ENCODE data around the gene TARS2. TPM values are rescaled to one million over a fixed set of nuclear protein-coding genes. Genes with fewer than 3 reads are reported as not detected.

Gene TARS2
- total RNA-seq, 1 experiment from 2014 or later: 42.9 TPM

DNA sequence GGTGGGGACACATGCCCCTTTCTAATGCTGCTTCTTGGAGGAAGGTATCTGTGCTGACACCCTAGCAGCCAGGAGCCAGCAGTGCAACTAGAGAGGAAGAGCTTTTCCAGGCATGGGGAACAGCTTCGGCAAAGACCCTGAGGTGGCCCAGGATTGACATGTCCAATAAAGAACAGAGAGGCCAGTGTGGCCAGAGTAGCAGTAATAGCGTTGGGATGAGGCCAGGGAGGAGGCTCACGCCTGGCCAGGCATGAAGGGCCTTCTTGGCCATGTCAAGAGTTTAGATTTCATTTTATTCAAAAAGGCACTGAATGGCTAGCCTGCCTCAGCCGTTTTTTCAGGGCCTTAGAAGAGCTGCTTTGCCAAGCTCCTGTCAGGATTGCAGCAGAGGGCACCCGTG, 45.6 kb downstream of the TARS2 start:
- Mint-ChIP-seq H3K4me3 (no peak overlapping the region), H3K27me3 (ENCODE audit: low read depth) (no peaks in the 10 kb centered on the region), H3K9me3 (no peaks in the 10 kb centered on the region), H3K27ac (no peak overlapping the region), H3K36me3 (no peaks in the 10 kb centered on the region), H3K4me1 (peaks cover 8% of the 10 kb centered on the region)
- CTCF ChIA-PET: interaction anchor here (0.6 to 8.6 kb wide), 32 partner anchors 9 to 473 kb away, joined by 3 to 144 read pairs (median 4); partner anchors contain the start of genes ADAMTSL4, CA14, ENSA and FALEC
- POLR2A ChIA-PET: interaction anchor here (0.9 kb wide), 1 partner anchor 45 kb away, joined by 3 read pairs; the partner anchor contains the start of gene TARS2
- TF ChIP-seq, protein P1, sequence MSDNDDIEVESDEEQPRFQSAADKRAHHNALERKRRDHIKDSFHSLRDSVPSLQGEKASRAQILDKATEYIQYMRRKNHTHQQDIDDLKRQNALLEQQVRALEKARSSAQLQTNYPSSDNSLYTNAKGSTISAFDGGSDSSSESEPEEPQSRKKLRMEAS (CRISPR knock-in tag; IDR thresholded peaks at IDR 0.05): no peak
- TF ChIP-seq RELA (CRISPR knock-in tag; IDR thresholded peaks at IDR 0.05; ENCODE audit: borderline replicate concordance) (no peak), ZNF317 (CRISPR knock-in tag; IDR thresholded peaks at IDR 0.05; ENCODE audit: borderline replicate concordance, low read depth) (no peak), ELF4 (CRISPR knock-in tag; IDR thresholded peaks at IDR 0.05; ENCODE audit: low read depth) (no peak), SOX15 (CRISPR knock-in tag; IDR thresholded peaks at IDR 0.05) (no peak), PRRX2 (CRISPR knock-in tag; IDR thresholded peaks at IDR 0.05) (no peak)
- TF ChIP-seq, protein P2, sequence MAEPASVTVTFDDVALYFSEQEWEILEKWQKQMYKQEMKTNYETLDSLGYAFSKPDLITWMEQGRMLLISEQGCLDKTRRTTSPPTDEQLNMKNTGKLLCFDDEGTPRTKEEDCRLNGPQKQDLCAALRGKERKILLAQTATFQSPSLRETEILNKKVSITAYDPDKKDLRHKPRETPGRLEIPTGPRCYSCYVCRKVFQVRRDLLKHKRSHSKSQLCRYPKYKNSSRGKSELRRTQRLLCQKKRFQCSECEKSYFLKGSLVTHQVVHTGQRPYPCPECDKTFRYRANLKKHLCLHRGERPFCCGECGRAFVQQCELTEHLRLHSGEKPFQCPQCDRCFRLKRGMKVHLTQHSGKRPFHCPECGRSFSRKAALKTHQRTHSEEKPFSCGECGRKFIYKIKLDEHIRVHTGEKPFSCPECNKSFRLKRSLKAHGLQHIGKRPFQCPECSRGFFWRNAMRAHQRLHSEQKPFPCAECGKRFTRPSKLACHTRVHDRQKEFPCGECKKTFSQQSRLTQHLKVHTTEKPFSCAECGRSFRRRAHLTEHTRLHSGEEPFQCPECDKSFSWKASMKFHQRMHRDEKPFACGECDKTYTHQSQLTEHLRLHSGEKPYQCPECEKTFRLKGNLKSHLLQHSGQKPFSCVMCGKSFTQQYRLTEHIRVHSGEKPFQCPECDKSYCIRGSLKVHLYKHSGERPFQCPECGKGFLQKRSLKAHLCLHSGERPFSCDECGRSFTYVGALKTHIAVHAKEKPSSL (CRISPR knock-in tag; conservative IDR thresholded peaks at IDR 0.05): no peak
- TF ChIP-seq, protein P3, sequence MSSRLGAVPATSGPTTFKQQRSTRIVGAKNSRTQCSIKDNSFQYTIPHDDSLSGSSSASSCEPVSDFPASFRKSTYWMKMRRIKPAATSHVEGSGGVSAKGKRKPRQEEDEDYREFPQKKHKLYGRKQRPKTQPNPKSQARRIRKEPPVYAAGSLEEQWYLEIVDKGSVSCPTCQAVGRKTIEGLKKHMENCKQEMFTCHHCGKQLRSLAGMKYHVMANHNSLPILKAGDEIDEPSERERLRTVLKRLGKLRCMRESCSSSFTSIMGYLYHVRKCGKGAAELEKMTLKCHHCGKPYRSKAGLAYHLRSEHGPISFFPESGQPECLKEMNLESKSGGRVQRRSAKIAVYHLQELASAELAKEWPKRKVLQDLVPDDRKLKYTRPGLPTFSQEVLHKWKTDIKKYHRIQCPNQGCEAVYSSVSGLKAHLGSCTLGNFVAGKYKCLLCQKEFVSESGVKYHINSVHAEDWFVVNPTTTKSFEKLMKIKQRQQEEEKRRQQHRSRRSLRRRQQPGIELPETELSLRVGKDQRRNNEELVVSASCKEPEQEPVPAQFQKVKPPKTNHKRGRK (CRISPR knock-in tag; IDR thresholded peaks at IDR 0.05; ENCODE audit: borderline replicate concordance): no peak
- TF ChIP-seq, protein P4, sequence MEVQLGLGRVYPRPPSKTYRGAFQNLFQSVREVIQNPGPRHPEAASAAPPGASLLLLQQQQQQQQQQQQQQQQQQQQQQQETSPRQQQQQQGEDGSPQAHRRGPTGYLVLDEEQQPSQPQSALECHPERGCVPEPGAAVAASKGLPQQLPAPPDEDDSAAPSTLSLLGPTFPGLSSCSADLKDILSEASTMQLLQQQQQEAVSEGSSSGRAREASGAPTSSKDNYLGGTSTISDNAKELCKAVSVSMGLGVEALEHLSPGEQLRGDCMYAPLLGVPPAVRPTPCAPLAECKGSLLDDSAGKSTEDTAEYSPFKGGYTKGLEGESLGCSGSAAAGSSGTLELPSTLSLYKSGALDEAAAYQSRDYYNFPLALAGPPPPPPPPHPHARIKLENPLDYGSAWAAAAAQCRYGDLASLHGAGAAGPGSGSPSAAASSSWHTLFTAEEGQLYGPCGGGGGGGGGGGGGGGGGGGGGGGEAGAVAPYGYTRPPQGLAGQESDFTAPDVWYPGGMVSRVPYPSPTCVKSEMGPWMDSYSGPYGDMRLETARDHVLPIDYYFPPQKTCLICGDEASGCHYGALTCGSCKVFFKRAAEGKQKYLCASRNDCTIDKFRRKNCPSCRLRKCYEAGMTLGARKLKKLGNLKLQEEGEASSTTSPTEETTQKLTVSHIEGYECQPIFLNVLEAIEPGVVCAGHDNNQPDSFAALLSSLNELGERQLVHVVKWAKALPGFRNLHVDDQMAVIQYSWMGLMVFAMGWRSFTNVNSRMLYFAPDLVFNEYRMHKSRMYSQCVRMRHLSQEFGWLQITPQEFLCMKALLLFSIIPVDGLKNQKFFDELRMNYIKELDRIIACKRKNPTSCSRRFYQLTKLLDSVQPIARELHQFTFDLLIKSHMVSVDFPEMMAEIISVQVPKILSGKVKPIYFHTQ (CRISPR knock-in tag; IDR thresholded peaks at IDR 0.05): no peak
- TF ChIP-seq, protein P5, sequence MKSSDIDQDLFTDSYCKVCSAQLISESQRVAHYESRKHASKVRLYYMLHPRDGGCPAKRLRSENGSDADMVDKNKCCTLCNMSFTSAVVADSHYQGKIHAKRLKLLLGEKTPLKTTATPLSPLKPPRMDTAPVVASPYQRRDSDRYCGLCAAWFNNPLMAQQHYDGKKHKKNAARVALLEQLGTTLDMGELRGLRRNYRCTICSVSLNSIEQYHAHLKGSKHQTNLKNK (CRISPR knock-in tag; IDR thresholded peaks at IDR 0.05): no peak
- TF ChIP-seq, protein P6, sequence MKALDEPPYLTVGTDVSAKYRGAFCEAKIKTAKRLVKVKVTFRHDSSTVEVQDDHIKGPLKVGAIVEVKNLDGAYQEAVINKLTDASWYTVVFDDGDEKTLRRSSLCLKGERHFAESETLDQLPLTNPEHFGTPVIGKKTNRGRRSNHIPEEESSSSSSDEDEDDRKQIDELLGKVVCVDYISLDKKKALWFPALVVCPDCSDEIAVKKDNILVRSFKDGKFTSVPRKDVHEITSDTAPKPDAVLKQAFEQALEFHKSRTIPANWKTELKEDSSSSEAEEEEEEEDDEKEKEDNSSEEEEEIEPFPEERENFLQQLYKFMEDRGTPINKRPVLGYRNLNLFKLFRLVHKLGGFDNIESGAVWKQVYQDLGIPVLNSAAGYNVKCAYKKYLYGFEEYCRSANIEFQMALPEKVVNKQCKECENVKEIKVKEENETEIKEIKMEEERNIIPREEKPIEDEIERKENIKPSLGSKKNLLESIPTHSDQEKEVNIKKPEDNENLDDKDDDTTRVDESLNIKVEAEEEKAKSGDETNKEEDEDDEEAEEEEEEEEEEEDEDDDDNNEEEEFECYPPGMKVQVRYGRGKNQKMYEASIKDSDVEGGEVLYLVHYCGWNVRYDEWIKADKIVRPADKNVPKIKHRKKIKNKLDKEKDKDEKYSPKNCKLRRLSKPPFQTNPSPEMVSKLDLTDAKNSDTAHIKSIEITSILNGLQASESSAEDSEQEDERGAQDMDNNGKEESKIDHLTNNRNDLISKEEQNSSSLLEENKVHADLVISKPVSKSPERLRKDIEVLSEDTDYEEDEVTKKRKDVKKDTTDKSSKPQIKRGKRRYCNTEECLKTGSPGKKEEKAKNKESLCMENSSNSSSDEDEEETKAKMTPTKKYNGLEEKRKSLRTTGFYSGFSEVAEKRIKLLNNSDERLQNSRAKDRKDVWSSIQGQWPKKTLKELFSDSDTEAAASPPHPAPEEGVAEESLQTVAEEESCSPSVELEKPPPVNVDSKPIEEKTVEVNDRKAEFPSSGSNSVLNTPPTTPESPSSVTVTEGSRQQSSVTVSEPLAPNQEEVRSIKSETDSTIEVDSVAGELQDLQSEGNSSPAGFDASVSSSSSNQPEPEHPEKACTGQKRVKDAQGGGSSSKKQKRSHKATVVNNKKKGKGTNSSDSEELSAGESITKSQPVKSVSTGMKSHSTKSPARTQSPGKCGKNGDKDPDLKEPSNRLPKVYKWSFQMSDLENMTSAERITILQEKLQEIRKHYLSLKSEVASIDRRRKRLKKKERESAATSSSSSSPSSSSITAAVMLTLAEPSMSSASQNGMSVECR (CRISPR knock-in tag; IDR thresholded peaks at IDR 0.05; ENCODE audit: borderline replicate concordance): no peak
- TF ChIP-seq, protein P7, sequence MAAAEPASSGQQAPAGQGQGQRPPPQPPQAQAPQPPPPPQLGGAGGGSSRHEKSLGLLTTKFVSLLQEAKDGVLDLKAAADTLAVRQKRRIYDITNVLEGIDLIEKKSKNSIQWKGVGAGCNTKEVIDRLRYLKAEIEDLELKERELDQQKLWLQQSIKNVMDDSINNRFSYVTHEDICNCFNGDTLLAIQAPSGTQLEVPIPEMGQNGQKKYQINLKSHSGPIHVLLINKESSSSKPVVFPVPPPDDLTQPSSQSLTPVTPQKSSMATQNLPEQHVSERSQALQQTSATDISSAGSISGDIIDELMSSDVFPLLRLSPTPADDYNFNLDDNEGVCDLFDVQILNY (CRISPR knock-in tag; IDR thresholded peaks at IDR 0.05): no peak
- TF ChIP-seq, protein P8, sequence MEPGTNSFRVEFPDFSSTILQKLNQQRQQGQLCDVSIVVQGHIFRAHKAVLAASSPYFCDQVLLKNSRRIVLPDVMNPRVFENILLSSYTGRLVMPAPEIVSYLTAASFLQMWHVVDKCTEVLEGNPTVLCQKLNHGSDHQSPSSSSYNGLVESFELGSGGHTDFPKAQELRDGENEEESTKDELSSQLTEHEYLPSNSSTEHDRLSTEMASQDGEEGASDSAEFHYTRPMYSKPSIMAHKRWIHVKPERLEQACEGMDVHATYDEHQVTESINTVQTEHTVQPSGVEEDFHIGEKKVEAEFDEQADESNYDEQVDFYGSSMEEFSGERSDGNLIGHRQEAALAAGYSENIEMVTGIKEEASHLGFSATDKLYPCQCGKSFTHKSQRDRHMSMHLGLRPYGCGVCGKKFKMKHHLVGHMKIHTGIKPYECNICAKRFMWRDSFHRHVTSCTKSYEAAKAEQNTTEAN (CRISPR knock-in tag; IDR thresholded peaks at IDR 0.05): no peak
- TF ChIP-seq, protein P9, sequence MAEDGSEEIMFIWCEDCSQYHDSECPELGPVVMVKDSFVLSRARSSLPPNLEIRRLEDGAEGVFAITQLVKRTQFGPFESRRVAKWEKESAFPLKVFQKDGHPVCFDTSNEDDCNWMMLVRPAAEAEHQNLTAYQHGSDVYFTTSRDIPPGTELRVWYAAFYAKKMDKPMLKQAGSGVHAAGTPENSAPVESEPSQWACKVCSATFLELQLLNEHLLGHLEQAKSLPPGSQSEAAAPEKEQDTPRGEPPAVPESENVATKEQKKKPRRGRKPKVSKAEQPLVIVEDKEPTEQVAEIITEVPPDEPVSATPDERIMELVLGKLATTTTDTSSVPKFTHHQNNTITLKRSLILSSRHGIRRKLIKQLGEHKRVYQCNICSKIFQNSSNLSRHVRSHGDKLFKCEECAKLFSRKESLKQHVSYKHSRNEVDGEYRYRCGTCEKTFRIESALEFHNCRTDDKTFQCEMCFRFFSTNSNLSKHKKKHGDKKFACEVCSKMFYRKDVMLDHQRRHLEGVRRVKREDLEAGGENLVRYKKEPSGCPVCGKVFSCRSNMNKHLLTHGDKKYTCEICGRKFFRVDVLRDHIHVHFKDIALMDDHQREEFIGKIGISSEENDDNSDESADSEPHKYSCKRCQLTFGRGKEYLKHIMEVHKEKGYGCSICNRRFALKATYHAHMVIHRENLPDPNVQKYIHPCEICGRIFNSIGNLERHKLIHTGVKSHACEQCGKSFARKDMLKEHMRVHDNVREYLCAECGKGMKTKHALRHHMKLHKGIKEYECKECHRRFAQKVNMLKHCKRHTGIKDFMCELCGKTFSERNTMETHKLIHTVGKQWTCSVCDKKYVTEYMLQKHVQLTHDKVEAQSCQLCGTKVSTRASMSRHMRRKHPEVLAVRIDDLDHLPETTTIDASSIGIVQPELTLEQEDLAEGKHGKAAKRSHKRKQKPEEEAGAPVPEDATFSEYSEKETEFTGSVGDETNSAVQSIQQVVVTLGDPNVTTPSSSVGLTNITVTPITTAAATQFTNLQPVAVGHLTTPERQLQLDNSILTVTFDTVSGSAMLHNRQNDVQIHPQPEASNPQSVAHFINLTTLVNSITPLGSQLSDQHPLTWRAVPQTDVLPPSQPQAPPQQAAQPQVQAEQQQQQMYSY (CRISPR knock-in tag; IDR thresholded peaks at IDR 0.05): no peak
- TF ChIP-seq, protein P10, sequence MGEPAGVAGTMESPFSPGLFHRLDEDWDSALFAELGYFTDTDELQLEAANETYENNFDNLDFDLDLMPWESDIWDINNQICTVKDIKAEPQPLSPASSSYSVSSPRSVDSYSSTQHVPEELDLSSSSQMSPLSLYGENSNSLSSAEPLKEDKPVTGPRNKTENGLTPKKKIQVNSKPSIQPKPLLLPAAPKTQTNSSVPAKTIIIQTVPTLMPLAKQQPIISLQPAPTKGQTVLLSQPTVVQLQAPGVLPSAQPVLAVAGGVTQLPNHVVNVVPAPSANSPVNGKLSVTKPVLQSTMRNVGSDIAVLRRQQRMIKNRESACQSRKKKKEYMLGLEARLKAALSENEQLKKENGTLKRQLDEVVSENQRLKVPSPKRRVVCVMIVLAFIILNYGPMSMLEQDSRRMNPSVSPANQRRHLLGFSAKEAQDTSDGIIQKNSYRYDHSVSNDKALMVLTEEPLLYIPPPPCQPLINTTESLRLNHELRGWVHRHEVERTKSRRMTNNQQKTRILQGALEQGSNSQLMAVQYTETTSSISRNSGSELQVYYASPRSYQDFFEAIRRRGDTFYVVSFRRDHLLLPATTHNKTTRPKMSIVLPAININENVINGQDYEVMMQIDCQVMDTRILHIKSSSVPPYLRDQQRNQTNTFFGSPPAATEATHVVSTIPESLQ (CRISPR knock-in tag; IDR thresholded peaks at IDR 0.05): no peak
- DNase-seq (ENCODE audit: low spot score) (no peak), ATAC-seq (no peak)

Measured in WTC11 (cell line).